A549 (cell line): ENCODE results near the gene TMTC2. TPM values are rescaled to one million over a fixed set of nuclear protein-coding genes. Genes with fewer than 3 reads are reported as not detected.

ENCODE experiments used
- ATAC-seq, 2 experiments: fragments of 200-7000 bp in 1 of 2; fragments of >200 bp in 1 of 2; cut with Nextera tagmentation in 1 of 2; cut with Tn5 transposase in 1 of 2; 3 replicates each; pipeline versions ENCODE4 v1.8.0 to v1.9.1; 2018 to 2020; ENCODE audit warnings: mild to moderate bottlenecking in 1 of 2, moderate library complexity in 1 of 2
- CTCF ChIA-PET: fragments of 300-600 bp; sonication (Branson Sonifier 250); formaldehyde crosslinking; extraction: SDS; loops from one replicate; lab custom pipeline; 2021; ENCODE audit warnings: antibody characterized with exemption, inconsistent platforms; lab: Yijun Ruan, JAX
- POLR2A ChIA-PET: fragments of 350-600 bp; formaldehyde crosslinking; extraction: SDS; loops from one replicate; lab custom pipeline; 2021; ENCODE audit warnings: antibody characterized with exemption, inconsistent platforms; lab: Yijun Ruan, JAX
- DNase-seq, 2 experiments: peaks; one replicate each; pipeline versions ENCODE4 v3.0.0 to v3.0.0-alpha.2; 2011 to 2016; ENCODE audit warnings: low read depth in 1 of 2, low spot score in 1 of 2
- FAIRE-seq: peaks from 2 replicates; lab custom pipeline; 2011; peaks lifted over from hg19 to GRCh38; lab: Jason Lieb, UNC
- H3K27ac ChIP-seq, 2 experiments: fragments of >200 bp; sonication (Bioruptor Twin); formaldehyde crosslinking; 3 replicates each; pipeline ENCODE4 v1.5.1; 2016 to 2017
- H3K4me1 ChIP-seq: fragments of >200 bp; sonication (Bioruptor Twin); formaldehyde crosslinking; 3 replicates; pipeline ENCODE4 v1.6.1; 2016
- H3K4me2 ChIP-seq: fragments of >200 bp; sonication (Bioruptor Twin); formaldehyde crosslinking; 3 replicates; pipeline ENCODE4 v1.6.1; 2016
- H3K4me3 ChIP-seq: fragments of >200 bp; sonication (Bioruptor Twin); formaldehyde crosslinking; 3 replicates; pipeline ENCODE4 v1.5.1; 2016
- H3K9me3 ChIP-seq: fragments of >200 bp; sonication (Bioruptor Twin); formaldehyde crosslinking; 3 replicates; pipeline ENCODE4 v1.6.1; 2016
- BHLHE40 ChIP-seq: IDR thresholded peaks from 2 replicates; pipeline ENCODE4 v1.6.1; 2012; ENCODE audit warnings: low read depth, low read length, inconsistent platforms
- CBX8 ChIP-seq: fragments of 200-600 bp; sonication (generic); IDR thresholded peaks from 2 replicates; pipeline ENCODE4 v1.6.1; 2016
- CEBPB ChIP-seq, 2 experiments: fragments of >200 bp in 1 of 2; sonication (Bioruptor Twin) in 1 of 2; formaldehyde crosslinking in 1 of 2; IDR thresholded peaks; 2 replicates each; pipeline ENCODE4 v1.6.1; 2012 to 2016
- CHD2 ChIP-seq: fragments of 150-350 bp; IDR thresholded peaks from 2 replicates; pipeline ENCODE4 v1.6.1; 2014; ENCODE audit warnings: low read length; ENCODE audit not compliant: partially characterized antibody
- EHF ChIP-seq: fragments of 250-450 bp; sonication (Bioruptor Pico); IDR thresholded peaks from 2 replicates; pipeline ENCODE4 v1.5.0; 2020; ENCODE audit warnings: mild to moderate bottlenecking
- EHMT2 ChIP-seq: fragments of 200-600 bp; sonication (generic); IDR thresholded peaks from 2 replicates; pipeline ENCODE4 v1.6.1; 2016; ENCODE audit warnings: antibody characterized with exemption, low read depth, mild to moderate bottlenecking, moderate library complexity
- ESRRA ChIP-seq: fragments of 150-350 bp; IDR thresholded peaks from 2 replicates; pipeline ENCODE4 v1.6.1; 2014; ENCODE audit warnings: mild to moderate bottlenecking, low read length, borderline replicate concordance
- FOSB ChIP-seq: fragments of 250-450 bp; sonication (Bioruptor Pico); IDR thresholded peaks from 2 replicates; pipeline ENCODE4 v1.5.0; 2020; ENCODE audit warnings: mild to moderate bottlenecking, moderate library complexity
- FOXS1 ChIP-seq: fragments of 250-450 bp; sonication (Bioruptor Pico); IDR thresholded peaks from 2 replicates; pipeline ENCODE4 v1.5.0; 2020; ENCODE audit warnings: mild to moderate bottlenecking, moderate library complexity
- GATA3 ChIP-seq: IDR thresholded peaks from 2 replicates; pipeline ENCODE4 v1.6.1; 2012; ENCODE audit warnings: borderline replicate concordance
- HES2 ChIP-seq: fragments of >200 bp; sonication (Bioruptor Twin); formaldehyde crosslinking; IDR thresholded peaks from 2 replicates; pipeline ENCODE4 v1.6.1; 2016
- HEYL ChIP-seq: fragments of 250-450 bp; sonication (Bioruptor Pico); IDR thresholded peaks from 2 replicates; pipeline ENCODE4 v1.8.0; 2021; ENCODE audit warnings: mild to moderate bottlenecking, moderate library complexity
- HOXA7 ChIP-seq: fragments of 250-450 bp; sonication (Bioruptor Pico); IDR thresholded peaks from 2 replicates; pipeline ENCODE4 v1.5.0; 2020; ENCODE audit warnings: mild to moderate bottlenecking, moderate library complexity
- HOXB13 ChIP-seq: fragments of 250-450 bp; sonication (Bioruptor Pico); IDR thresholded peaks from 2 replicates; pipeline ENCODE4 v1.5.0; 2020; ENCODE audit warnings: low read depth, mild to moderate bottlenecking, moderate library complexity
- JUNB ChIP-seq: fragments of >200 bp; sonication (Bioruptor Twin); formaldehyde crosslinking; IDR thresholded peaks from 2 replicates; pipeline ENCODE4 v1.6.1; 2016
- MAFK ChIP-seq: fragments of 450-650 bp; IDR thresholded peaks from 2 replicates; pipeline ENCODE4 v1.6.1; 2014; ENCODE audit not compliant: partially characterized antibody
- MAX ChIP-seq: IDR thresholded peaks from 2 replicates; pipeline ENCODE4 v1.6.1; 2012
- NFE2L2 ChIP-seq: fragments of 150-350 bp; conservative IDR thresholded peaks from 2 replicates; pipeline ENCODE4 v1.6.1; 2014; ENCODE audit warnings: low read length
- NPAS2 ChIP-seq: fragments of 250-450 bp; sonication (Bioruptor Pico); IDR thresholded peaks from 2 replicates; pipeline ENCODE4 v1.8.0; 2022; ENCODE audit warnings: mild to moderate bottlenecking, moderate library complexity, borderline replicate concordance
- POLR2A ChIP-seq: IDR thresholded peaks from 2 replicates; pipeline ENCODE4 v1.6.1; 2012; ENCODE audit warnings: mild to moderate bottlenecking, low read length
- RARB ChIP-seq: fragments of 250-450 bp; sonication (Bioruptor Pico); IDR thresholded peaks from 2 replicates; pipeline ENCODE4 v1.8.0; 2021; ENCODE audit warnings: mild to moderate bottlenecking, moderate library complexity
- RCOR1 ChIP-seq: fragments of 150-350 bp; IDR thresholded peaks from 2 replicates; pipeline ENCODE4 v1.6.1; 2014; ENCODE audit warnings: antibody characterized with exemption, low read length, low read depth
- RFX5 ChIP-seq: fragments of 450-650 bp; IDR thresholded peaks from 2 replicates; pipeline ENCODE4 v1.7.1; 2014; ENCODE audit warnings: antibody characterized with exemption, mild to moderate bottlenecking, moderate library complexity
- RNF2 ChIP-seq: fragments of 200-600 bp; sonication (generic); IDR thresholded peaks from 2 replicates; pipeline ENCODE4 v1.6.1; 2016; ENCODE audit warnings: low read depth, mild to moderate bottlenecking, antibody characterized with exemption, moderate library complexity, borderline replicate concordance
- SMC3 ChIP-seq: fragments of >200 bp; sonication (Bioruptor Twin); formaldehyde crosslinking; IDR thresholded peaks from 3 replicates; pipeline ENCODE4 v1.6.1; 2018; ENCODE audit warnings: inconsistent platforms
- TFCP2L1 ChIP-seq: fragments of 250-450 bp; sonication (Bioruptor Pico); IDR thresholded peaks from 2 replicates; pipeline ENCODE4 v1.5.0; 2021; ENCODE audit warnings: mild to moderate bottlenecking
- USF2 ChIP-seq: fragments of 450-650 bp; IDR thresholded peaks from 2 replicates; pipeline ENCODE4 v1.6.1; 2014; ENCODE audit warnings: antibody characterized with exemption
- ZC3H11A ChIP-seq: fragments of 450-650 bp; IDR thresholded peaks from 2 replicates; pipeline ENCODE4 v1.6.1; 2014; ENCODE audit warnings: antibody characterized with exemption, mild to moderate bottlenecking
- WGBS: methylation state at CpG from one replicate; pipeline ENCODE4 v1.1.6; 2017; ENCODE audit errors: missing lambda C conversion rate; 5-methylcytosine and 5-hydroxymethylcytosine counted together
- polyA plus RNA-seq, 4 experiments: library from polyadenylated mRNA; depleted of rRNA in 3 of 4; stranded (reverse); fragments of >200 nt; fragmentation: RNase III in 1 of 4; extraction: RNeasy Plus Mini Kit Qiagen cat#74134 plus additional on column Dnase treatment in 1 of 4; gene quantifications; 2 replicates in 3 of 4; 3 replicates in 1 of 4; pipeline ENCODE4 v1.2.3, GENCODE V29; 2011 to 2017
- TF ChIP-seq, protein P1 (sequence below): fragments of 150-350 bp; IDR thresholded peaks from 2 replicates; pipeline ENCODE4 v1.6.1; 2014; ENCODE audit warnings: low read depth, mild to moderate bottlenecking, low read length
- TF ChIP-seq, protein P2 (sequence below): fragments of >200 bp; sonication (Bioruptor Twin); formaldehyde crosslinking; IDR thresholded peaks from 3 replicates; pipeline ENCODE4 v1.6.1; 2016
- TF ChIP-seq, protein P3 (sequence below): fragments of >200 bp; sonication (Bioruptor Twin); formaldehyde crosslinking; IDR thresholded peaks from 3 replicates; pipeline ENCODE4 v1.5.1; 2016

TMTC2 gene
- polyA plus RNA-seq, 2 of the 4 experiments (the other 2 are of a cell fraction): 1.8 to 5.3 TPM

DNA sequence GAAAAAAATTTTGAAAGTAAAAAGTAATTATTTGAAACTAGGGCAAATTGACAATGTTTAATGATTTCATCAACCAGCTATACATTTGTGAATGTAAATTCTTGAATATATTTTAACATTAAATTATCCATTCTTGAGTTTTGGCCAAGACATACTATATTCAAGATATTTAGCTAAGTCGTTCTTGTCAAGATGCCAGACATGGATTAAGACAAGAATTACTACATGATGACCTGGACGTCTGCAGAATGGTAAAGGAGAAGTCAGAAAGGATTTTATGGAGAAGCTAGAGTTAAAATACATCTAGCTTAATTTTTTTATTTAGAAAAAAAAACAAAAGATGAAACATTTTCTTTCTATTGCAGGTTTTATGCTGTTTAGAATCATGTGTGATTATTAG is 255.8 kb downstream of the TMTC2 start (continued):
- TF ChIP-seq, protein P1, sequence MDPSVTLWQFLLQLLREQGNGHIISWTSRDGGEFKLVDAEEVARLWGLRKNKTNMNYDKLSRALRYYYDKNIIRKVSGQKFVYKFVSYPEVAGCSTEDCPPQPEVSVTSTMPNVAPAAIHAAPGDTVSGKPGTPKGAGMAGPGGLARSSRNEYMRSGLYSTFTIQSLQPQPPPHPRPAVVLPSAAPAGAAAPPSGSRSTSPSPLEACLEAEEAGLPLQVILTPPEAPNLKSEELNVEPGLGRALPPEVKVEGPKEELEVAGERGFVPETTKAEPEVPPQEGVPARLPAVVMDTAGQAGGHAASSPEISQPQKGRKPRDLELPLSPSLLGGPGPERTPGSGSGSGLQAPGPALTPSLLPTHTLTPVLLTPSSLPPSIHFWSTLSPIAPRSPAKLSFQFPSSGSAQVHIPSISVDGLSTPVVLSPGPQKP: no peak
- no peak for TF ChIP-seq TFCP2L1 (CRISPR knock-in tag)

- ATAC-seq: no peak
Measured at GRCh38 chr12:82942991-82943401, 256.3 kb downstream of the TMTC2 start.

GRCh38 chr12:82948491-82948890 is 261.8 kb downstream of the TMTC2 start:
- no peak for FAIRE-seq
- WGBS: 88% methylated on average over 2 of the region's 2 CpGs

More at GRCh38 chr12:82942991-82943401, 256.3 kb downstream of the TMTC2 start:
- H3K9me3 ChIP-seq: no peaks in the 10 kb centered on the region
- H3K4me1 ChIP-seq: no peaks in the 10 kb centered on the region
- H3K27ac ChIP-seq: no peak overlapping the region
- CTCF ChIA-PET: no interaction called here
- POLR2A ChIA-PET: no interaction called here
- no peak overlapping the region for H3K4me2 ChIP-seq
- DNase-seq (no peak), FAIRE-seq (no peak)
- 25% methylated on average over 2 of the region's 2 CpGs for WGBS
- TF ChIP-seq HEYL (CRISPR knock-in tag): no peak
- no peak for TF ChIP-seq ZC3H11A
- no peak for TF ChIP-seq HOXA7 (CRISPR knock-in tag)
- TF ChIP-seq CHD2: no peak
- no peak for TF ChIP-seq EHMT2
- no peak for TF ChIP-seq CBX8
- TF ChIP-seq FOXS1 (CRISPR knock-in tag): no peak
- no peak for TF ChIP-seq HES2
- TF ChIP-seq NPAS2 (CRISPR knock-in tag): no peak
- TF ChIP-seq ESRRA: no peak
- TF ChIP-seq RFX5: no peak
- TF ChIP-seq JUNB: no peak
- TF ChIP-seq NFE2L2: no peak
- no peak for TF ChIP-seq POLR2A
- no peak for TF ChIP-seq FOSB
- TF ChIP-seq CEBPB (IDR thresholded peaks at IDR 0.05): no peak
- TF ChIP-seq MAFK: no peak
- no peak for TF ChIP-seq RARB (CRISPR knock-in tag)
- no peak for TF ChIP-seq RCOR1
- TF ChIP-seq BHLHE40: no peak
- no peak overlapping the region for H3K4me3 ChIP-seq

More at GRCh38 chr12:82948491-82948890, 261.8 kb downstream of the TMTC2 start:
- Histone ChIP-seq H3K9me3 (no peaks in the 10 kb centered on the region), H3K4me3 (no peak overlapping the region), H3K4me2 (no peak overlapping the region), H3K27ac (no peak overlapping the region), H3K4me1 (no peaks in the 10 kb centered on the region)
- no peak for TF ChIP-seq MAFK
- TF ChIP-seq NFE2L2: no peak
- TF ChIP-seq, protein P2, sequence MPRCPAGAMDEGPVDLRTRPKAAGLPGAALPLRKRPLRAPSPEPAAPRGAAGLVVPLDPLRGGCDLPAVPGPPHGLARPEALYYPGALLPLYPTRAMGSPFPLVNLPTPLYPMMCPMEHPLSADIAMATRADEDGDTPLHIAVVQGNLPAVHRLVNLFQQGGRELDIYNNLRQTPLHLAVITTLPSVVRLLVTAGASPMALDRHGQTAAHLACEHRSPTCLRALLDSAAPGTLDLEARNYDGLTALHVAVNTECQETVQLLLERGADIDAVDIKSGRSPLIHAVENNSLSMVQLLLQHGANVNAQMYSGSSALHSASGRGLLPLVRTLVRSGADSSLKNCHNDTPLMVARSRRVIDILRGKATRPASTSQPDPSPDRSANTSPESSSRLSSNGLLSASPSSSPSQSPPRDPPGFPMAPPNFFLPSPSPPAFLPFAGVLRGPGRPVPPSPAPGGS: no peak
- no peak for TF ChIP-seq TFCP2L1 (CRISPR knock-in tag)
- TF ChIP-seq HOXB13: no peak
- TF ChIP-seq MAX: no peak
- TF ChIP-seq GATA3: no peak
- TF ChIP-seq SMC3: no peak
- TF ChIP-seq EHF (CRISPR knock-in tag): no peak
- TF ChIP-seq, protein P3, sequence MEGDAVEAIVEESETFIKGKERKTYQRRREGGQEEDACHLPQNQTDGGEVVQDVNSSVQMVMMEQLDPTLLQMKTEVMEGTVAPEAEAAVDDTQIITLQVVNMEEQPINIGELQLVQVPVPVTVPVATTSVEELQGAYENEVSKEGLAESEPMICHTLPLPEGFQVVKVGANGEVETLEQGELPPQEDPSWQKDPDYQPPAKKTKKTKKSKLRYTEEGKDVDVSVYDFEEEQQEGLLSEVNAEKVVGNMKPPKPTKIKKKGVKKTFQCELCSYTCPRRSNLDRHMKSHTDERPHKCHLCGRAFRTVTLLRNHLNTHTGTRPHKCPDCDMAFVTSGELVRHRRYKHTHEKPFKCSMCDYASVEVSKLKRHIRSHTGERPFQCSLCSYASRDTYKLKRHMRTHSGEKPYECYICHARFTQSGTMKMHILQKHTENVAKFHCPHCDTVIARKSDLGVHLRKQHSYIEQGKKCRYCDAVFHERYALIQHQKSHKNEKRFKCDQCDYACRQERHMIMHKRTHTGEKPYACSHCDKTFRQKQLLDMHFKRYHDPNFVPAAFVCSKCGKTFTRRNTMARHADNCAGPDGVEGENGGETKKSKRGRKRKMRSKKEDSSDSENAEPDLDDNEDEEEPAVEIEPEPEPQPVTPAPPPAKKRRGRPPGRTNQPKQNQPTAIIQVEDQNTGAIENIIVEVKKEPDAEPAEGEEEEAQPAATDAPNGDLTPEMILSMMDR: no peak
- TF ChIP-seq, protein P1: no peak
- no peak for TF ChIP-seq FOSB
- TF ChIP-seq CBX8: no peak
- no peak for TF ChIP-seq CHD2
- no peak for TF ChIP-seq JUNB
- no peak for TF ChIP-seq USF2
- no peak for TF ChIP-seq POLR2A
- no peak for TF ChIP-seq RNF2
- TF ChIP-seq RARB (CRISPR knock-in tag): no peak
- TF ChIP-seq NPAS2 (CRISPR knock-in tag): no peak
- DNase-seq: no peak
- CTCF ChIA-PET: no interaction called here
- ATAC-seq: no peak
- POLR2A ChIA-PET: no interaction called here
